CD4-positive, alpha-beta T cell treated with Interleukin-12 subunit alpha and Interleukin-12 subunit beta, for 1 hour (primary cell): ENCODE measurements around the gene FLT1.

Source experiments
- DNase-seq: peaks from one replicate; pipeline ENCODE4 v3.0.0-alpha.2; 2020

Gene FLT1

GRCh38 chr13:28485097-28485496 lies 9.8 kb downstream of the FLT1 start:
- no peak for DNase-seq

GRCh38 chr13:28483313-28483931 lies 11.5 kb downstream of the FLT1 start:
- DNase-seq = no peak

GRCh38 chr13:28479005-28479404 lies 15.9 kb downstream of the FLT1 start:
- no peak for DNase-seq

GRCh38 chr13:28478127-28478526 lies 16.8 kb downstream of the FLT1 start:
- no peak for DNase-seq

GRCh38 chr13:28477709-28477973 lies 17.3 kb downstream of the FLT1 start:
- DNase-seq = no peak

GRCh38 chr13:28476919-28477708 lies 17.8 kb downstream of the FLT1 start:
- no peak for DNase-seq

GRCh38 chr13:28475916-28476725 lies 18.8 kb downstream of the FLT1 start:
- DNase-seq = no peak

GRCh38 chr13:28474491-28475134 lies 20.3 kb downstream of the FLT1 start:
- no peak for DNase-seq

GRCh38 chr13:28473044-28473443 lies 21.9 kb downstream of the FLT1 start:
- no peak for DNase-seq

GRCh38 chr13:28471421-28471820 lies 23.5 kb downstream of the FLT1 start:
- DNase-seq = no peak

GRCh38 chr13:28470296-28470695 lies 24.6 kb downstream of the FLT1 start:
- DNase-seq = no peak

GRCh38 chr13:28469316-28469715 lies 25.6 kb downstream of the FLT1 start:
- DNase-seq = no peak

GRCh38 chr13:28468023-28468915 lies 26.7 kb downstream of the FLT1 start:
- DNase-seq = peak; percentile 23

GRCh38 chr13:28467034-28467433 lies 27.9 kb downstream of the FLT1 start:
- no peak for DNase-seq

GRCh38 chr13:28466151-28466550 lies 28.8 kb downstream of the FLT1 start:
- no peak for DNase-seq

- no peak for DNase-seq
These were observed 30.0 kb downstream of the FLT1 start for GRCh38 chr13:28464861-28465460.

GRCh38 chr13:28463481-28463880 lies 31.4 kb downstream of the FLT1 start:
- DNase-seq = no peak

- DNase-seq = no peak
These were observed 35.0 kb downstream of the FLT1 start for GRCh38 chr13:28459911-28460310.

GRCh38 chr13:28458608-28459007 lies 36.3 kb downstream of the FLT1 start:
- no peak for DNase-seq

GRCh38 chr13:28458051-28458450 lies 36.9 kb downstream of the FLT1 start:
- no peak for DNase-seq

GRCh38 chr13:28457521-28457920 lies 37.4 kb downstream of the FLT1 start:
- no peak for DNase-seq

- DNase-seq = no peak
These were observed 39.2 kb downstream of the FLT1 start for GRCh38 chr13:28455580-28456194.
